NB4 (cell line): ENCODE measurements around the gene ZNF488.

Experiments used
- DNase-seq: peaks from one replicate; pipeline ENCODE4 v3.0.0; 2010; ENCODE audit warnings: low read depth
- H3K4me3 ChIP-seq: one replicate; pipeline ENCODE4 v1.5.1; 2011; ENCODE audit warnings: mild to moderate bottlenecking, low read depth, low read length, moderate library complexity
- MYC ChIP-seq: IDR thresholded peaks from 2 replicates; pipeline ENCODE4 v1.6.1; 2011; ENCODE audit warnings: low read depth, low read length
- POLR2A ChIP-seq: IDR thresholded peaks from 2 replicates; pipeline ENCODE4 v1.6.1; 2011; ENCODE audit warnings: mild to moderate bottlenecking; ENCODE audit not compliant: insufficient read length; ENCODE audit errors: extremely low read depth
- TF ChIP-seq, protein P1 (sequence below): IDR thresholded peaks from 2 replicates; pipeline ENCODE4 v1.6.1; 2011; ENCODE audit warnings: low read depth, low read length
- TF ChIP-seq, protein P2 (sequence below): IDR thresholded peaks from one replicate; pipeline ENCODE4 v1.5.1; 2012; ENCODE audit warnings: low read depth, low read length

The ZNF488 gene

DNA sequence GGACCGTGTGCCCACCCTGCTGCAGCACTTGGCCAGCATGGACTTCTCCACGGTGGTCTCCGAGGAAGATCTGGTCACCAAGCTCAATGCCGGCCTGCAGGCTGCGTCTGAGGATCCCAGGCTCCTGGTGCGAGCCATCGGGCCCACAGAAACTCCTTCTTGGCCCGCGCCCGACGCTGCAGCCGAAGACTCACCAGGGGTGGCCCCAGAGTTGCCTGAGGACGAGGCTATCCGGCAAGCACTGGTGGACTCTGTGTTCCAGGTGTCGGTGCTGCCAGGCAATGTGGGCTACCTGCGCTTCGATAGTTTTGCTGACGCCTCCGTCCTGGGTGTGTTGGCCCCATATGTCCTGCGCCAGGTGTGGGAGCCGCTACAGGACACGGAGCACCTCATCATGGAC lies 34.6 kb downstream of the ZNF488 start:
- no peak overlapping the region for H3K4me3 ChIP-seq
- DNase-seq = no peak
- TF ChIP-seq, protein P1, sequence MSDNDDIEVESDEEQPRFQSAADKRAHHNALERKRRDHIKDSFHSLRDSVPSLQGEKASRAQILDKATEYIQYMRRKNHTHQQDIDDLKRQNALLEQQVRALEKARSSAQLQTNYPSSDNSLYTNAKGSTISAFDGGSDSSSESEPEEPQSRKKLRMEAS = no peak
- TF ChIP-seq, protein P2, sequence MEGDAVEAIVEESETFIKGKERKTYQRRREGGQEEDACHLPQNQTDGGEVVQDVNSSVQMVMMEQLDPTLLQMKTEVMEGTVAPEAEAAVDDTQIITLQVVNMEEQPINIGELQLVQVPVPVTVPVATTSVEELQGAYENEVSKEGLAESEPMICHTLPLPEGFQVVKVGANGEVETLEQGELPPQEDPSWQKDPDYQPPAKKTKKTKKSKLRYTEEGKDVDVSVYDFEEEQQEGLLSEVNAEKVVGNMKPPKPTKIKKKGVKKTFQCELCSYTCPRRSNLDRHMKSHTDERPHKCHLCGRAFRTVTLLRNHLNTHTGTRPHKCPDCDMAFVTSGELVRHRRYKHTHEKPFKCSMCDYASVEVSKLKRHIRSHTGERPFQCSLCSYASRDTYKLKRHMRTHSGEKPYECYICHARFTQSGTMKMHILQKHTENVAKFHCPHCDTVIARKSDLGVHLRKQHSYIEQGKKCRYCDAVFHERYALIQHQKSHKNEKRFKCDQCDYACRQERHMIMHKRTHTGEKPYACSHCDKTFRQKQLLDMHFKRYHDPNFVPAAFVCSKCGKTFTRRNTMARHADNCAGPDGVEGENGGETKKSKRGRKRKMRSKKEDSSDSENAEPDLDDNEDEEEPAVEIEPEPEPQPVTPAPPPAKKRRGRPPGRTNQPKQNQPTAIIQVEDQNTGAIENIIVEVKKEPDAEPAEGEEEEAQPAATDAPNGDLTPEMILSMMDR = no peak
- TF ChIP-seq POLR2A (no peak), MYC (no peak)

DNA sequence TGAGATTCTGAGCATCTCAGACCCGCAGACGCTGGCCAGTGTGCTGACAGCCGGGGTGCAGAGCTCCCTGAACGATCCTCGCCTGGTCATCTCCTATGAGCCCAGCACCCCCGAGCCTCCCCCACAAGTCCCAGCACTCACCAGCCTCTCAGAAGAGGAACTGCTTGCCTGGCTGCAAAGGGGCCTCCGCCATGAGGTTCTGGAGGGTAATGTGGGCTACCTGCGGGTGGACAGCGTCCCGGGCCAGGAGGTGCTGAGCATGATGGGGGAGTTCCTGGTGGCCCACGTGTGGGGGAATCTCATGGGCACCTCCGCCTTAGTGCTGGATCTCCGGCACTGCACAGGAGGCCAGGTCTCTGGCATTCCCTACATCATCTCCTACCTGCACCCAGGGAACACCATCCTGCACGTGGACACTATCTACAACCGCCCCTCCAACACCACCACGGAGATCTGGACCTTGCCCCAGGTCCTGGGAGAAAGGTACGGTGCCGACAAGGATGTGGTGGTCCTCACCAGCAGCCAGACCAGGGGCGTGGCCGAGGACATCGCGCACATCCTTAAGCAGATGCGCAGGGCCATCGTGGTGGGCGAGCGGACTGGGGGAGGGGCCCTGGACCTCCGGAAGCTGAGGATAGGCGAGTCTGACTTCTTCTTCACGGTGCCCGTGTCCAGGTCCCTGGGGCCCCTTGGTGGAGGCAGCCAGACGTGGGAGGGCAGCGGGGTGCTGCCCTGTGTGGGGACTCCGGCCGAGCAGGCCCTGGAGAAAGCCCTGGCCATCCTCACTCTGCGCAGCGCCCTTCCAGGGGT lies 35.2 kb downstream of the ZNF488 start:
- no peak overlapping the region for H3K4me3 ChIP-seq
- DNase-seq = peak; percentile 9
- TF ChIP-seq, protein P1 = no peak
- TF ChIP-seq POLR2A = no peak

DNA sequence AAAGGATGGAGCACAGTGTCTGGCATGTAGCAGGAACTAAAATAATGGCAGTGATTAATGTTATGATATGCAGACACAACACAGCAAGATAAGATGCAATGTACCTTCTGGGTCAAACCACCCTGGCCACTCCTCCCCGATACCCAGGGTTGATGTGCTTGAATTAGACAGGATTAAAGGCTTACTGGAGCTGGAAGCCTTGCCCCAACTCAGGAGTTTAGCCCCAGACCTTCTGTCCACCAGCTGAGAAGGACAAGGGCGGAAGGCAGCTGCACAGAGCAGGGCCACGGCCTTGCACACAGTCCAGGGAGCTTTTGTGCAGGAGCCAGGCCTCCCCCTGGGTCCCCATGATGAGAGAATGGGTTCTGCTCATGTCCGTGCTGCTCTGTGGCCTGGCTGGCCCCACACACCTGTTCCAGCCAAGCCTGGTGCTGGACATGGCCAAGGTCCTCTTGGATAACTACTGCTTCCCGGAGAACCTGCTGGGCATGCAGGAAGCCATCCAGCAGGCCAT lies 35.9 kb downstream of the ZNF488 start, which contains the start of gene RBP3:
TSS of gene RBP3 (plus strand) at position 226 of the 514 bp plus-strand sequence. CDS start at position 348, 122 bp downstream.
- H3K4me3 ChIP-seq = no peak within 1 kb of the TSS
- no peak for DNase-seq
- TF ChIP-seq, protein P2 = no peak
- TF ChIP-seq, protein P1 = no peak
- TF ChIP-seq POLR2A = no peak
- TF ChIP-seq MYC = no peak

DNA sequence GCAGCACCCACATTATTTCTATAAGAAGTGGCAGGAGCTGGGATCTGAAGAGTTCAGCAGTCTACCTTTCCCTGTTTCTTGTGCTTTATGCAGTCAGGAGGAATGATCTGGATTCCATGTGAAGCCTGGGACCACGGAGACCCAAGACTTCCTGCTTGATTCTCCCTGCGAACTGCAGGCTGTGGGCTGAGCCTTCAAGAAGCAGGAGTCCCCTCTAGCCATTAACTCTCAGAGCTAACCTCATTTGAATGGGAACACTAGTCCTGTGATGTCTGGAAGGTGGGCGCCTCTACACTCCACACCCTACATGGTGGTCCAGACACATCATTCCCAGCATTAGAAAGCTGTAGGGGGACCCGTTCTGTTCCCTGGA lies 36.8 kb downstream of the ZNF488 start:
- TF ChIP-seq MYC = no peak
- TF ChIP-seq, protein P2 = no peak
- no peak for TF ChIP-seq POLR2A
- TF ChIP-seq, protein P1 = no peak
- no peak for DNase-seq
- no peak overlapping the region for H3K4me3 ChIP-seq

DNA sequence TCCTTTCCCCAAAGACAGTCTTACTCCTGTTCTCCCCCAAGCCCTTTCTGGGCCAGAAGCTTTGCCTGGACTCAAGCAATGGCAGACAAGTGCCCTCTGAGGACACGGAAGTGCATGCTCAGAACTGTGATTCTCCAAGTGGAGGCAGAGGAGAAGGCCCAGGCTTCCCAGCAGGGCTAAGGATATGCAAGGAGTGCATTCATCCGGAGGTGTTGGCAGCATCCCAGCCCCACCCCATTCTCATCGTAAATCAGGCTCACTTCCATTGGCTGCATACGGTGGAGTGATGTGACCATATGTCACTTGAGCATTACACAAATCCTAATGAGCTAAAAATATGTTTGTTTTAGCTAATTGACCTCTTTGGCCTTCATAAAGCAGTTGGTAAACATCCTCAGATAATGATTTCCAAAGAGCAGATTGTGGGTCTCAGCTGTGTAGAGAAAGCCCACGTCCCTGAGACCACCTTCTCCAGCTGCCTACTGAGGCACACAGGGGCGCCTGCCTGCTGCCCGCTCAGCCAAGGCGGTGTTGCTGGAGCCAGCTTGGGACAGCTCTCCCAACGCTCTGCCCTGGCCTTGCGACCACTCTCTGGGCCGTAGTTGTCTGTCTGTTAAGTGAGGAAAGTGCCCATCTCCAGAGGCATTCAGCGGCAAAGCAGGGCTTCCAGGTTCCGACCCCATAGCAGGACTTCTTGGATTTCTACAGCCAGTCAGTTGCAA lies 37.4 kb downstream of the ZNF488 start:
- DNase-seq = no peak
- TF ChIP-seq POLR2A (no peak), MYC (no peak)
- TF ChIP-seq, protein P2 = no peak
- TF ChIP-seq, protein P1 = no peak
- H3K4me3 ChIP-seq = no peak overlapping the region
